ENCODE measurements around the gene NMNAT2.

Gene NMNAT2

DNA sequence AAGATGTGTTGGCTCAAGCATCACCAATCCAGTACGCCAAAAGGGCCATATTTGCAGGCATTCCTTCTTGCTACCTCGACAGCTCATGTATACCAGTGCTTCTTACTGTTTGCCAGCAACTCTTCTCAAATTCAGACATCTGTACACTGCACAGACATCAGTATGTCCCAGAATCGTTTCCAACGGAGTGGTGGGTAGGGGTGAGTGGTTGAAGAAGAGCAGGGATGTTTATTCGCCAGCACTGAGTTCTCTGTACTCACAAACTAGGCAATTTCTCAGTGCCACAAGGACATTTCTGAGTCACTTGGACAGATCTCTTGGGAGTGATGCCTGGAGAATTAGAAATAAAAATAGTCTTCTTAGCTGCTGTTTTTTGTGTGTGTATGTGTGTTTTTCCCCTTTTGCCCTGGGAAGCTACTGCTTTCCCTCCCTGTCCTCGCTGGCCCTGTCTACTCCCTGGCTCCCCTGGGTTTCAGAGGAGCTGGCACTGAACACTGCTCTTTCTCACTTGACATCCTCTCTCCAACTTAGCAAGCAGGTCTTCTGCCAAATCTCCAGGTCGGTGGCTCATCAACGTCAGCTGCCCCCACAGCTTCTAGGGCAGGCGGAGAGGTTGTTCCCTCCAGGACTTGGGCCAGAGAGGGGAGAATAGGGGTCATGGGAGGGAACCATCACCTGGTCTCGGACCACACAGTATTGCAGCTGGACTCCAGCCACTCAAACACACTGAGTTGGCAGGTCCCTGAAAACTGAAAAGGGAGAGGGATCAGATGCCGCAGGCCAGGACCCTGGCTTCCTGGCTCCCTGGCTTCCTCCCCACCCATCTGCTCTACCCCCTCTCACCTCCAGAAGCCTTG is 90.5 kb downstream of the NMNAT2 start:
- no peak for ATAC-seq
- TF ChIP-seq ISL1 (CRISPR knock-in tag; IDR thresholded peaks at IDR 0.05) (no peak), ZFP30 (CRISPR knock-in tag; IDR thresholded peaks at IDR 0.05) (no peak), RARB (CRISPR knock-in tag; IDR thresholded peaks at IDR 0.05) (no peak), ZNF8 (CRISPR knock-in tag; IDR thresholded peaks at IDR 0.05) (no peak), ZC3H10 (CRISPR knock-in tag; IDR thresholded peaks at IDR 0.05) (no peak), PPARA (CRISPR knock-in tag; IDR thresholded peaks at IDR 0.05; ENCODE audit: borderline replicate concordance) (no peak), TOX (CRISPR knock-in tag; IDR thresholded peaks at IDR 0.05; ENCODE audit: borderline replicate concordance) (no peak), SNAI2 (CRISPR knock-in tag; IDR thresholded peaks at IDR 0.05) (no peak), ZNF70 (CRISPR knock-in tag; IDR thresholded peaks at IDR 0.05) (no peak), TCF4 (CRISPR knock-in tag; IDR thresholded peaks at IDR 0.05; ENCODE audit: borderline replicate concordance) (no peak), GLIS3 (CRISPR knock-in tag; IDR thresholded peaks at IDR 0.05) (no peak), BACH2 (CRISPR knock-in tag; IDR thresholded peaks at IDR 0.05; ENCODE audit: borderline replicate concordance) (no peak), ZNF565 (CRISPR knock-in tag; conservative IDR thresholded peaks at IDR 0.05; ENCODE audit: low read depth) (no peak), ESRRG (CRISPR knock-in tag; IDR thresholded peaks at IDR 0.05) (no peak), ARNTL (CRISPR knock-in tag; IDR thresholded peaks at IDR 0.05; ENCODE audit: borderline replicate concordance, low read depth) (no peak)
- TF ChIP-seq, protein P1, sequence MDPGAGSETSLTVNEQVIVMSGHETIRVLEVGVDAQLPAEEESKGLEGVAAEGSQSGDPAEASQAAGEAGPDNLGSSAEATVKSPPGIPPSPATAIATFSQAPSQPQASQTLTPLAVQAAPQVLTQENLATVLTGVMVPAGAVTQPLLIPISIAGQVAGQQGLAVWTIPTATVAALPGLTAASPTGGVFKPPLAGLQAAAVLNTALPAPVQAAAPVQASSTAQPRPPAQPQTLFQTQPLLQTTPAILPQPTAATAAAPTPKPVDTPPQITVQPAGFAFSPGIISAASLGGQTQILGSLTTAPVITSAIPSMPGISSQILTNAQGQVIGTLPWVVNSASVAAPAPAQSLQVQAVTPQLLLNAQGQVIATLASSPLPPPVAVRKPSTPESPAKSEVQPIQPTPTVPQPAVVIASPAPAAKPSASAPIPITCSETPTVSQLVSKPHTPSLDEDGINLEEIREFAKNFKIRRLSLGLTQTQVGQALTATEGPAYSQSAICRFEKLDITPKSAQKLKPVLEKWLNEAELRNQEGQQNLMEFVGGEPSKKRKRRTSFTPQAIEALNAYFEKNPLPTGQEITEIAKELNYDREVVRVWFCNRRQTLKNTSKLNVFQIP (CRISPR knock-in tag; IDR thresholded peaks at IDR 0.05; ENCODE audit: borderline replicate concordance, low read depth) = no peak
- TF ChIP-seq, protein P2, sequence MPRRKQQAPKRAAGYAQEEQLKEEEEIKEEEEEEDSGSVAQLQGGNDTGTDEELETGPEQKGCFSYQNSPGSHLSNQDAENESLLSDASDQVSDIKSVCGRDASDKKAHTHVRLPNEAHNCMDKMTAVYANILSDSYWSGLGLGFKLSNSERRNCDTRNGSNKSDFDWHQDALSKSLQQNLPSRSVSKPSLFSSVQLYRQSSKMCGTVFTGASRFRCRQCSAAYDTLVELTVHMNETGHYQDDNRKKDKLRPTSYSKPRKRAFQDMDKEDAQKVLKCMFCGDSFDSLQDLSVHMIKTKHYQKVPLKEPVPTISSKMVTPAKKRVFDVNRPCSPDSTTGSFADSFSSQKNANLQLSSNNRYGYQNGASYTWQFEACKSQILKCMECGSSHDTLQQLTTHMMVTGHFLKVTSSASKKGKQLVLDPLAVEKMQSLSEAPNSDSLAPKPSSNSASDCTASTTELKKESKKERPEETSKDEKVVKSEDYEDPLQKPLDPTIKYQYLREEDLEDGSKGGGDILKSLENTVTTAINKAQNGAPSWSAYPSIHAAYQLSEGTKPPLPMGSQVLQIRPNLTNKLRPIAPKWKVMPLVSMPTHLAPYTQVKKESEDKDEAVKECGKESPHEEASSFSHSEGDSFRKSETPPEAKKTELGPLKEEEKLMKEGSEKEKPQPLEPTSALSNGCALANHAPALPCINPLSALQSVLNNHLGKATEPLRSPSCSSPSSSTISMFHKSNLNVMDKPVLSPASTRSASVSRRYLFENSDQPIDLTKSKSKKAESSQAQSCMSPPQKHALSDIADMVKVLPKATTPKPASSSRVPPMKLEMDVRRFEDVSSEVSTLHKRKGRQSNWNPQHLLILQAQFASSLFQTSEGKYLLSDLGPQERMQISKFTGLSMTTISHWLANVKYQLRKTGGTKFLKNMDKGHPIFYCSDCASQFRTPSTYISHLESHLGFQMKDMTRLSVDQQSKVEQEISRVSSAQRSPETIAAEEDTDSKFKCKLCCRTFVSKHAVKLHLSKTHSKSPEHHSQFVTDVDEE (CRISPR knock-in tag; IDR thresholded peaks at IDR 0.05) = no peak

DNA sequence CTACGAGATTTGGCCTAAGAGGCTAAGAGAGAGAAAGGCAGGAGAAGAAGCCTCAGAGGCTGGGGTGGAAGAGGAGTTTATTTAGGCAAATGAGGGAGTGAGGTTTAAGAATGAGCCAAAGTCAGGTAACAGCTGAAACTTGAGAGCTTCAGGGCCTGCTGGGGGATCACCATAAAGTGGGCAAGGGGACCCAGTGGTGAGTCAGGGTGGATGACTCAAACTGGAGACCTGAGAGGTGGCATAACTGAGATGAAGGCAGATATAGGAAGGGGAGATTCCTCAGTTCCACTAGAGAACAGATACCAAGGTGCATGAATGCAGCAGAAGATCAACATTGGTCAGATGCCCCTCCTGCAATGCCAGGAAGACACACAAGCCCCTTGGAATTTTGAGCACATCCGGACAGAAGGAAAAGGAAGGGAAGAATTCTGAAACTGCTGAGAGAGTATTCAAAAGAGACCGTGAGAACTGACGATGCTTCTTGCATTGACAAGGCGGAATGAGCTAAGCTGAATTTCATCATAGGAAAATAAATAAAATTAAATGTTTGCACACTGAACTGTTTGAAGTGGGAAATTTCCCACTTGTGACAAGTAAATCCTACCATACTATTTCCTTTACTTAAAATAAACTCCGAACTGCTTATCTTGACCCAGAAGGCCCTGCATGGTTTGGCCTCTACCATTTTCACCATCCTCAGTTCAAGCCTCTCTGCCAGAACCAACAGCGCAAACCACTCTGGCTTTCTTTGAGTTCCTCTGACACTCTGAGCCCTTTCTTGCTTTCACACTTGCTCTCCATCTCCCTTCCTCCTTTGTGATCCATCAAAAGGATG is 94.1 kb downstream of the NMNAT2 start:
- TF ChIP-seq ZFP30 (CRISPR knock-in tag; IDR thresholded peaks at IDR 0.05) = no peak
- no peak for TF ChIP-seq ARNTL (CRISPR knock-in tag; IDR thresholded peaks at IDR 0.05; ENCODE audit: borderline replicate concordance, low read depth)
- TF ChIP-seq TCF4 (CRISPR knock-in tag; IDR thresholded peaks at IDR 0.05; ENCODE audit: borderline replicate concordance) = no peak
- no peak for TF ChIP-seq SNAI2 (CRISPR knock-in tag; IDR thresholded peaks at IDR 0.05)
- TF ChIP-seq BACH2 (CRISPR knock-in tag; IDR thresholded peaks at IDR 0.05; ENCODE audit: borderline replicate concordance) = no peak
- TF ChIP-seq ZFP3 (CRISPR knock-in tag; IDR thresholded peaks at IDR 0.05) = no peak
- TF ChIP-seq, protein P3, sequence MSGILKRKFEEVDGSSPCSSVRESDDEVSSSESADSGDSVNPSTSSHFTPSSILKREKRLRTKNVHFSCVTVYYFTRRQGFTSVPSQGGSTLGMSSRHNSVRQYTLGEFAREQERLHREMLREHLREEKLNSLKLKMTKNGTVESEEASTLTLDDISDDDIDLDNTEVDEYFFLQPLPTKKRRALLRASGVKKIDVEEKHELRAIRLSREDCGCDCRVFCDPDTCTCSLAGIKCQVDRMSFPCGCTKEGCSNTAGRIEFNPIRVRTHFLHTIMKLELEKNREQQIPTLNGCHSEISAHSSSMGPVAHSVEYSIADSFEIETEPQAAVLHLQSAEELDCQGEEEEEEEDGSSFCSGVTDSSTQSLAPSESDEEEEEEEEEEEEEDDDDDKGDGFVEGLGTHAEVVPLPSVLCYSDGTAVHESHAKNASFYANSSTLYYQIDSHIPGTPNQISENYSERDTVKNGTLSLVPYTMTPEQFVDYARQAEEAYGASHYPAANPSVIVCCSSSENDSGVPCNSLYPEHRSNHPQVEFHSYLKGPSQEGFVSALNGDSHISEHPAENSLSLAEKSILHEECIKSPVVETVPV (CRISPR knock-in tag; IDR thresholded peaks at IDR 0.05) = no peak
- no peak for TF ChIP-seq CSDC2 (CRISPR knock-in tag; IDR thresholded peaks at IDR 0.05)
- TF ChIP-seq ZNF565 (CRISPR knock-in tag; conservative IDR thresholded peaks at IDR 0.05; ENCODE audit: low read depth) = no peak
- no peak for TF ChIP-seq GLIS3 (CRISPR knock-in tag; IDR thresholded peaks at IDR 0.05)
- no peak for TF ChIP-seq ZNF70 (CRISPR knock-in tag; IDR thresholded peaks at IDR 0.05)
- TF ChIP-seq RARB (CRISPR knock-in tag; IDR thresholded peaks at IDR 0.05) = no peak
- no peak for TF ChIP-seq ZNF8 (CRISPR knock-in tag; IDR thresholded peaks at IDR 0.05)
- TF ChIP-seq, protein P1 (CRISPR knock-in tag; IDR thresholded peaks at IDR 0.05; ENCODE audit: borderline replicate concordance, low read depth) = no peak
- TF ChIP-seq OSR1 (CRISPR knock-in tag; IDR thresholded peaks at IDR 0.05) = no peak
- TF ChIP-seq, protein P4, sequence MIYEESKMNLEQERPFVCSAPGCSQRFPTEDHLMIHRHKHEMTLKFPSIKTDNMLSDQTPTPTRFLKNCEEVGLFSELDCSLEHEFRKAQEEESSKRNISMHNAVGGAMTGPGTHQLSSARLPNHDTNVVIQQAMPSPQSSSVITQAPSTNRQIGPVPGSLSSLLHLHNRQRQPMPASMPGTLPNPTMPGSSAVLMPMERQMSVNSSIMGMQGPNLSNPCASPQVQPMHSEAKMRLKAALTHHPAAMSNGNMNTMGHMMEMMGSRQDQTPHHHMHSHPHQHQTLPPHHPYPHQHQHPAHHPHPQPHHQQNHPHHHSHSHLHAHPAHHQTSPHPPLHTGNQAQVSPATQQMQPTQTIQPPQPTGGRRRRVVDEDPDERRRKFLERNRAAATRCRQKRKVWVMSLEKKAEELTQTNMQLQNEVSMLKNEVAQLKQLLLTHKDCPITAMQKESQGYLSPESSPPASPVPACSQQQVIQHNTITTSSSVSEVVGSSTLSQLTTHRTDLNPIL (CRISPR knock-in tag; IDR thresholded peaks at IDR 0.05; ENCODE audit: low read depth) = no peak
- TF ChIP-seq, protein P2 (CRISPR knock-in tag; IDR thresholded peaks at IDR 0.05) = no peak
- ATAC-seq = no peak

Measured in SK-N-SH treated with all-trans-retinoic acid at 6 μM for 48 hours (cell line).